GM12872 (cell line): ENCODE data around the gene RAPGEF1.
A peak's percentile ranks its signal among the peaks of the same experiment; 100 is the strongest.

Experiments
- TF ChIP-seq, protein P1 (sequence below): IDR thresholded peaks from 3 replicates; pipeline ENCODE4 v1.5.1; 2011; ENCODE audit warnings: low read depth, mild to moderate bottlenecking, low read length, moderate library complexity; ENCODE audit not compliant: insufficient read depth

The RAPGEF1 gene

DNA sequence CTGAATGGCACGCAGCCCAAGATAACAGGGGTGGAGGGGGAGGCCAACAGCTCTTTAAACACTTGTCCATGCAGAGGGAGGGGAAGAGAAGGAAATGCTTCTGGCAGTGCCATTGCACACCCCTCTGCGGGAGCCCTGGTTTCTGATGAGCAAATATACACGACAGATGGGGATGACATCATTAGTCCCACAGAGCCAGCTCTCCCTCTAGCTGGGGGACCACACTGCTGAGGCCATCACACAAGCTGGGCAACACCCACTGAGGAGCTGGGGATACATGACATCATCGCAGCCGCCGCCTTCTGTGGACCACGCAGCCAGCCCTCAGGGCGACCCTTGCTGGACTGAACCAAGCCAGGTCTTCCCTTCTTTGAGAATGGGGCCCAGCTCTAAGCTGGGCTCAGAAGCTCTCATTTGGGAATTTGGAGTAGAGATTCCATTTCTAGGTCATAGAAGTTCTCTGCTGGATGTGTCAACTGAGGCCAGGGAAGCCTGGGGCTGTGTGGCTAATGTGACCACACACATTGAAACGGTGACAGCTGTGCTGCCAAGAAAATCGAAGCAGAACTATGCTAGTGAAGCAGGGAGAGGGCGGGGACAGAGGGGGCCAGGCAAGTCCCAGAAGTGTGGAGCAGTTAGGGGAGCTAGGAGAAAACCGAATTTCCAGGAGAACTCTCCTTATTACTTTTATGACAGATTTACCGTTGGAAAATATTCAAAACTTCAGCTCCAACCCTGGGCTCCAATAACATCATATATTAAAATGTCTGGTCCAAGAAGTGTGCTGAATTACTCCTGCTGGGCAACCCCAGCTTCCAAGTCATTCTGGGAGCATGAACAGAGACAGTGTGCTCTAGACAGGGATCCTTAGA is 115.0 kb downstream of the RAPGEF1 start:
- TF ChIP-seq, protein P1, sequence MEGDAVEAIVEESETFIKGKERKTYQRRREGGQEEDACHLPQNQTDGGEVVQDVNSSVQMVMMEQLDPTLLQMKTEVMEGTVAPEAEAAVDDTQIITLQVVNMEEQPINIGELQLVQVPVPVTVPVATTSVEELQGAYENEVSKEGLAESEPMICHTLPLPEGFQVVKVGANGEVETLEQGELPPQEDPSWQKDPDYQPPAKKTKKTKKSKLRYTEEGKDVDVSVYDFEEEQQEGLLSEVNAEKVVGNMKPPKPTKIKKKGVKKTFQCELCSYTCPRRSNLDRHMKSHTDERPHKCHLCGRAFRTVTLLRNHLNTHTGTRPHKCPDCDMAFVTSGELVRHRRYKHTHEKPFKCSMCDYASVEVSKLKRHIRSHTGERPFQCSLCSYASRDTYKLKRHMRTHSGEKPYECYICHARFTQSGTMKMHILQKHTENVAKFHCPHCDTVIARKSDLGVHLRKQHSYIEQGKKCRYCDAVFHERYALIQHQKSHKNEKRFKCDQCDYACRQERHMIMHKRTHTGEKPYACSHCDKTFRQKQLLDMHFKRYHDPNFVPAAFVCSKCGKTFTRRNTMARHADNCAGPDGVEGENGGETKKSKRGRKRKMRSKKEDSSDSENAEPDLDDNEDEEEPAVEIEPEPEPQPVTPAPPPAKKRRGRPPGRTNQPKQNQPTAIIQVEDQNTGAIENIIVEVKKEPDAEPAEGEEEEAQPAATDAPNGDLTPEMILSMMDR = no peak

DNA sequence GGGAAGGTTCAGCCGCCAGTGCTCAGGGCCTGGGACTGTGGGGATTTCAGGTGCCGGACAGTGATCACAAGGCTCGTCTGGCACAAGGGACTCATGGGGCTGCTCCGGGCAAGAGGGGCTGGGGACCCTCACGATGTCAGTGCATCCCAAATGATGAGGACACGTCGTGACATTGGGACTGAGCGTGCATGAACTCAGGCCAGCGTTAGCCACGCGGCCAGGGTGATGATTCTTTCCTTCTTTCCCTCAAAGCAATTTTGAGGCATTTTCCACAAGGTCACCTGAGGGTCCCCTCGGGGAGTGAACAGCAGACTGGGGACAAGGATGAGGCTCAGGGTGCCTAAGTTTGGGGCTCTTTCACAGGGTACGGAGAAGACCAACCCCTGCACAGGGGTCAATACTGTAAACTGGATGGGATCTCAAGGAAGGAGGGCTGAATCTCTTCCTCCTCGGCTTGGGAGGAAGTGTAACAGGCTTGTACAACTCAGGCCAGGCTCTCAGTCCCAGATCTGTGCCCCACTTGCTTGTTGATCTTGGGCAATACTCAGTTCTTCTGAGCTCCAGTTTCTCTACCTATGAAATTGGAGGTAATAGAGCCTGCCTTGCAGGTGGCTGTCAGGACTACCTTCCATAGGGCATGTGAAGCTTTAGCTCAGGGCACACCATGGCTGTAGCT is 116.1 kb downstream of the RAPGEF1 start:
- TF ChIP-seq, protein P1 = no peak

DNA sequence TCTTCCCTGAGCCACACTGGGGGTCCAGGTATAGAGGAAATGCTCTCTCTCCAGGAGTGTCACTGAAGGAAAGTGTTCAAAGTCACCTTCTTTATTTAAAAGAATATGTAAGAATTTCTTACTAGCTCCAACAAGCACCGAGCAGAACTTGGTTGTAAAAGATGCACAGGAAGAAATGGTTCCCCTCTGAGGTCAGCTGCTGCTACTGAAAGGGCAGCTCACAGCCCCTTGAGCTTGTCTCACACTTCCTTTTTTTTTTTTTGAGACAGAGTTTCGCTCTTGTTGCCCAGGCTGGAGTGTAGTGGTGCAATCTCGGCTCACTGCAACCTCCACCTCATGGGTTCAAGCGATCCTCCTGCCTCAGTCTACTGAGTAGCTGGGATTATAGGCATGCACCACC is 117.4 kb downstream of the RAPGEF1 start:
- TF ChIP-seq, protein P1 = no peak

DNA sequence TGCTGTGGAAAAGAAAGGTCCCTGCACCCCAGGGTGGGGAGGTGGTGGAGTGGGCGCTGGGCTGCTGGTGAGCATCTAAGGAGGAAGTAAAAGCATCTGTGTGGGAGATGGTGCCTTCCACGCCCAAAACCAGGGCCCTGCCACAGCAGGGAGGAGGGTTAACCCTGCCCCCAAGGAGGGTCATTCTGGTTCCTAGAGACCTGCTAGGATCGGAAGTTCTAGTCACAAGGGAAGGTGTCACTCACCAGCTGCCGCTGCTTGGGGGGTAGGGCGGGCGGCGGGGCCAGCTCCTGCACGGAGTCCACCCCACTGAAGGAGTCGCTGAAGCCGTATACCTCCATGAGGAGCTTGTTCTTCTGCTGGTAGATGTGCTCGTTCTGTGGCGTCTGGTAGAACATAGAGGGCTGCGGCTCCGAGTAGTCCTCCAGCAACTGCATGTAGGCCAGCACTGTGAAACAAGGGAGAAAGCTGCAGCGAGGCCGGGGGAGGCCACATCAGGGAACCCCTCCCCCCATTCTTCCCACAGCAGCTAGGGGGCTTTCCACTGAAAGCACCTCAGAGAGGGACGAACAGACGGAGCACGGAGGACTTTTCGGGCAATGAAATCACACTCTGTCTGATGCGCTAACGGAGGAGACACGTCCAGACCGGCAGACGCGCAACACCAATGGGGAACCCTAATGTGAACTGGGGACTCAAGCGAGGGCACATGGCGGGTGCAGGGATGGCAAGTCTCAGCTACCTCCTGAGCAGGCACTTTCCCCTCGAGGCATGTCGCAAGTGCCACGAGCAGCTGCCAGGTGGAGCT is 118.1 kb downstream of the RAPGEF1 start:
- TF ChIP-seq, protein P1 = 0 out of 3 replicates have a peak, but pooled peaks have one; percentile 11

DNA sequence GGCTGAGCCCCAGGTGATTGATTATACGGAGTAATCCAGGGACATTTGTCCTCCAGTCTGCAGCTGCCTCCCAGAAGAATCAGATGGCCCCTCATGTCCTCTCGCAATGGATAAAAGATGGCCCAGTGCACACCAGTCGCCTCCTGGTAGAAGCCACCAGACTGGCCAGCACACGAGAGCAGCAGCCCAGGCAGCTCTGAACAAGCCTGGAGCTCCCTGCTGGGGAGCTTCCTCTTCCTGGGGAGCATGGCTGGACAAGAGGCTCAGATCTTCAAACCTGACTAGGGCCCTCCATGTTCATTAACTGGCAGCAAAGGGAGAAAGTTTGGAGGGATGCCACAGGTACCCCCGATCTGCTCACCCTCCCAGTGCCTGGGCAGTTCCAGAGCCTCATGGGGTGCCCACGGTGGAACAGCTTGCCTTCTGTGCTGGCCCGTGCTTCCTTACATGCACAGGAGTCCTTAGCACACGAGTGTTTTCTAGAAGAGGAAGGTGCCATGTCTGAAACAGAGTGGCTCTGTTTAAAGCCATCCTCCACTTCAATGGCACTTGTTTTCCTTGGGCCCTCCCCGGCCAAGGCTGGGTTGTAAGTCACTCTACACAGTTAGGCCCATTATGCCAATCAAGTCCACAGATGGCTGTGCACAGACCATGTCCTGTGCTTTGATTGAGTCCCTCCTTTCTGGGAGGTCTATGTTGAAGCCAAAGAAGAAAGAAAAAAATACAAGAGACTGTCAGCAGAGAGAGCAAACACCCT is 118.9 kb downstream of the RAPGEF1 start:
- TF ChIP-seq, protein P1 = no peak

DNA sequence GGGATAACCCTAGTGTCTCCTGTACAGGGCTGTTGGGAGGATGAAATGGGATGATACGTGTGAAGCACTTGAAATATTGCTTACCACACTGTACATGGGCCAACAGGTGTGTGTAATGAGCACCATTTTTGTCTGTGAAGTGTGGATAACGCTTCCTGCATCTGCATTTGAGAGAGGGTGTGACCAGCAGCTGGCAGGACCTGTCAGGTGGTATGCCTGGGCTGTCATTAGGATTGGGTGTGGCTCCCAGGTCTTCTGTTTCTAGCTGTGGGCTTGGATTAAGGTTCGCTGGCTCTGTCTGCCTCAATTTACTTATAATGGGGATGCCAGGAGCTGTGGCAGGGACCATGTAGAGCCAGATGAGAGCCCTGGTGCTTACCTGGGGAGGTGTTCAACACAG is 120.2 kb downstream of the RAPGEF1 start:
- TF ChIP-seq, protein P1 = no peak
